ENCODE data around the gene AARS2. TPM values are rescaled to one million over a fixed set of nuclear protein-coding genes. Genes with fewer than 3 reads are reported as not detected.

AARS2 gene
- total and polyA plus RNA-seq, 11 donors: 4.1 to 9.8 (median 7.6) TPM

DNA sequence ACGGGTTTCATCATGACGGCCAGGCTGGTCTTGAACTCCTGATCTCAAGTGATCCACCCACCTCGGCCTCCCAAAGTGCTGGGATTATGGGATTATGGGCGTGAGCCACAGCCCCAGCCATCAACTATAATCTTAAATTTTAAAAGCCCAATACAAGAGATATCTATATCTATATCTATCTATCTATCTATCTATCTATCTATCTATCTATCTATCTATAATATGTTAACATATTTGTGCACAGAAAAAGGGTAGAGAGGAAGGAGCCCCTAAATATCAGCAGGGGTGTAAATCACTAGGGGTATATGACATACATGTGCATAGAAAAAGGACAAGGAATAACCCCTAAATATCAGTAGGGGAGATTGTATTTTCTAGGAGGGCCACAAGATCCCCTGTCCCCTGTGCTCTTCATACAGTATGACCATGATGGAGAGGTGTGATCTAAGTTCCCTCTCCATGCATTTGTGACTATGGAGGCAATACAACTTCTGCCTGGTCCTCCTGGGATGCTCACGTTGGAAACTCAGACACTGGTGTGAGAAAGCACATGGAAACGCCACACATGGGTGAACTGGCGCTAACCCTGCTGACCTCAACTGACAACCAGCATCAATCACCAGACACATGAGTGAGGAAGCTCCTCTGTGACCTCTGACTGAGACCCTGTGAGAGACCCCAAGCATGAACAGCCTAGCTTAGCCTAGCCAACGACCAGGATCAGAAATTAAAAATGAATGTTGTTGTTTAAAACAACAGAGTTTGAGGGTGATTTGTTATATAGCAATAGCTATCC is 28.1 kb upstream of the AARS2 start:
- peaks cover 0 to 12% (median 5%) of the 10 kb centered on the region in 12 donors for H3K4me1 ChIP-seq
- no peak overlapping the region for H3K4me3 ChIP-seq
- WGBS, 4 donors: 71 to 73% (median 72%) methylated on average over 8 of the region's 8 CpGs
- no peak overlapping the region for H3K27ac ChIP-seq
- ATAC-seq (no peak), DNase-seq (no peak)
- H3K36me3 ChIP-seq: no peaks in the 10 kb centered on the region
- H3K27me3 ChIP-seq: peaks cover 0 to 20% (median 0%) of the 10 kb centered on the region in 9 donors
- TF ChIP-seq, protein P1, sequence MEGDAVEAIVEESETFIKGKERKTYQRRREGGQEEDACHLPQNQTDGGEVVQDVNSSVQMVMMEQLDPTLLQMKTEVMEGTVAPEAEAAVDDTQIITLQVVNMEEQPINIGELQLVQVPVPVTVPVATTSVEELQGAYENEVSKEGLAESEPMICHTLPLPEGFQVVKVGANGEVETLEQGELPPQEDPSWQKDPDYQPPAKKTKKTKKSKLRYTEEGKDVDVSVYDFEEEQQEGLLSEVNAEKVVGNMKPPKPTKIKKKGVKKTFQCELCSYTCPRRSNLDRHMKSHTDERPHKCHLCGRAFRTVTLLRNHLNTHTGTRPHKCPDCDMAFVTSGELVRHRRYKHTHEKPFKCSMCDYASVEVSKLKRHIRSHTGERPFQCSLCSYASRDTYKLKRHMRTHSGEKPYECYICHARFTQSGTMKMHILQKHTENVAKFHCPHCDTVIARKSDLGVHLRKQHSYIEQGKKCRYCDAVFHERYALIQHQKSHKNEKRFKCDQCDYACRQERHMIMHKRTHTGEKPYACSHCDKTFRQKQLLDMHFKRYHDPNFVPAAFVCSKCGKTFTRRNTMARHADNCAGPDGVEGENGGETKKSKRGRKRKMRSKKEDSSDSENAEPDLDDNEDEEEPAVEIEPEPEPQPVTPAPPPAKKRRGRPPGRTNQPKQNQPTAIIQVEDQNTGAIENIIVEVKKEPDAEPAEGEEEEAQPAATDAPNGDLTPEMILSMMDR (IDR thresholded peaks at IDR 0.05): no peak
- no peak for TF ChIP-seq POLR2A (IDR thresholded peaks at IDR 0.05)
- H3K9me3 ChIP-seq: no peaks in the 10 kb centered on the region
- intact Hi-C loops (cut with DNase I): loop anchor here in 1 of 10 donors (5.0 kb wide), 1 partner anchor 189 kb away; no protein-coding TSS in a partner anchor

DNA sequence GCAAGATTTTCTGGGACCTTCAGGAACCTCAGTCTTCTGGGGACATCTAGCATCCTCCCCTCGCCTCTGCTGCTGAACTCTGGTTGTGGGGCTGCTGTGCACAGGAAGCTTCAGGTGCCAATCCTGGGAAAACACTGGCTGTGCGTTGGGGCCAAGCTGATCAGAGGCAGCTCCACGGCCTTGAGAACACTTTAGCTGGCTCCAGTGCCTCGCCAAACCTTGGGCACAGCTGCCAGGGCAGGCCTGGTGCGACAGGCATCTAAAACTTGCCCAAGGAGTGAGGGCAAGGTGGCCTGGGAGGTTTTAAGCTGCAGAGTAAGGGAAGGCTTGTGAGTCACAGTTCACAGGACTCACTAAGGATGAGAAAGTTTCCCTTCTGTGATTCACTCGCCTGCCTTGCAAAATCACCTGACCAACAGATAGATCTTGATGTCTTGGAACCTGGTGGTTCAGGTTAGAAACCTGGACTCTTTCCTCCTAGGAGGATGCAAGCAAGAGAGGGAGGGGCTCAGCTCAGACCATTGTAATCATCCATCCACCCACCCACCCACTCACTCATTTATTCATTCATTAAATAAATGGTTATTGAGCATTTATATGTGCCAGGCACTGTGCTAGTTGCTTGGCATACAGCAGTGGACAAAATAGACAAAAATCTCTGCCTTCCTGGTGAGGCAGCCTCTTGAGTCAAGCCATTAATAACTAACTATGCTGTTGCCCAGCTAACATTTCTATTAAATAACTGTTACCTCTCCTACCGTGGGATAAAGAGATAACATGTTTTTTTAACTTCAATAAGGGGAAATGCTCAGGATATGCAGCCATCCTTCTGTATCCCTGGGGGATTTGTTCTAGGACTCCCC is 26.8 kb upstream of the AARS2 start:
- DNase-seq (no peak), ATAC-seq (no peak)
- H3K27ac ChIP-seq: no peak overlapping the region
- no peaks in the 10 kb centered on the region for H3K36me3 ChIP-seq
- intact Hi-C loops (cut with DNase I): loop anchor here (2.0 to 10.0 kb wide), 11 partner anchors 71 to 243 kb away; partner anchors contain the start of genes CAPN11 (in 1 of the 10) and NFKBIE (in 1 of the 10)
- WGBS, 4 donors: 66 to 80% (median 77%) methylated on average over 6 to 7 of the region's 7 CpGs
- H3K4me3 ChIP-seq: no peak overlapping the region
- peaks cover 0 to 12% (median 5%) of the 10 kb centered on the region in 12 donors for H3K4me1 ChIP-seq
- H3K9me3 ChIP-seq: no peaks in the 10 kb centered on the region
- H3K27me3 ChIP-seq: peaks cover 0 to 17% (median 0%) of the 10 kb centered on the region in 9 donors
- TF ChIP-seq POLR2A (IDR thresholded peaks at IDR 0.05): no peak
- TF ChIP-seq, protein P1 (IDR thresholded peaks at IDR 0.05): no peak

DNA sequence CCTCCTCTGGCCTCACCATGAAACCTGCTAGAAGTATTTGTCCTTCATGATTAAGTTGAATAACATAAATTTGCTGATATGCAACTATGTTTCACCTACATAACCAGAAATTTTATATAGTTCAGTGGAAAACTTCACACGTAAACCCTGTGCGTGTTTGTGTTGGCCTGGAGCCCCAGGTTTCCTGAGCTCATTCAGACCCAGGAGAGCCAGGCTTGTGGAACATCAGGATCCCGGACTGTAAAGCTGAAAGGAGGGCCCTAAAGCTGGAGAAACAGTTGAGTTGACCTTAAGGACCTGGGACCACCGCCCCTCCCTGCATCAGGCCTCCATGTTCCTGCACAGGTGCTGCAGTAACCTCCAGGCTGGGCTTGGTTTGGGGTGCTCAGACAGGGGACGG is 26.2 kb upstream of the AARS2 start:
- WGBS, 4 donors: 76 to 88% (median 83%) methylated on average over 4 to 5 of the region's 5 CpGs
- Histone ChIP-seq H3K4me3 (no peak overlapping the region), H3K4me1 (peaks cover 0 to 12% (median 5%) of the 10 kb centered on the region in 12 donors), H3K9me3 (no peaks in the 10 kb centered on the region), H3K27me3 (peaks cover 0 to 11% (median 0%) of the 10 kb centered on the region in 9 donors), H3K27ac (no peak overlapping the region), H3K36me3 (no peaks in the 10 kb centered on the region)
- no peak for DNase-seq
- intact Hi-C loops (cut with DNase I): loop anchor here (2.0 to 10.0 kb wide), 11 partner anchors 70 to 242 kb away; partner anchors contain the start of genes CAPN11 (in 1 of the 10) and NFKBIE (in 1 of the 10)
- TF ChIP-seq, protein P1 (IDR thresholded peaks at IDR 0.05): no peak
- no peak for TF ChIP-seq POLR2A (IDR thresholded peaks at IDR 0.05)
- no peak for ATAC-seq
